CD14-positive monocyte (primary cell): ENCODE measurements around the gene CAPN11. TPM values are rescaled to one million over a fixed set of nuclear protein-coding genes. Genes with fewer than 3 reads are reported as not detected.

ENCODE experiments used
- DNase-seq, 3 donors: peaks; one replicate each; pipeline ENCODE4 v3.0.0-alpha.2; 2011 to 2022
- H2AFZ ChIP-seq: 2 replicates; pipeline ENCODE4 v1.6.0; 2012; ENCODE audit warnings: mild to moderate bottlenecking, low read depth, low read length, inconsistent platforms; ENCODE audit not compliant: insufficient read depth, poor library complexity, severe bottlenecking
- H3K27ac ChIP-seq, 2 donors: 1 replicate in 1 of 2; 2 replicates in 1 of 2; pipeline ENCODE4 v1.5.1; 2012 to 2013; ENCODE audit warnings: low read length in 2 of 2, control low read depth in 1 of 2, inconsistent platforms in 1 of 2, low read depth in 1 of 2, mild to moderate bottlenecking in 1 of 2
- H3K27me3 ChIP-seq, 2 donors: one replicate each; pipeline versions ENCODE4 v1.6.0 to v1.6.1; 2011 to 2013; ENCODE audit warnings: low read length in 2 of 2; ENCODE audit not compliant: control insufficient read depth in 2 of 2, insufficient read depth in 2 of 2
- H3K36me3 ChIP-seq, 2 donors: replicated peaks in 1 of 2; 1 replicate in 1 of 2; 2 replicates in 1 of 2; pipeline versions ENCODE4 v1.5.1 to v1.6.1; 2012 to 2013; ENCODE audit warnings: low read length in 2 of 2, control low read depth in 1 of 2, inconsistent platforms in 1 of 2, mild to moderate bottlenecking in 1 of 2; ENCODE audit not compliant: insufficient read depth in 2 of 2, control insufficient read depth in 1 of 2
- H3K4me1 ChIP-seq, 2 donors: 1 replicate in 1 of 2; 2 replicates in 1 of 2; pipeline versions ENCODE4 v1.5.1 to v1.6.1; 2012 to 2013; ENCODE audit warnings: low read length in 2 of 2, control low read depth in 1 of 2, inconsistent platforms in 1 of 2, mild to moderate bottlenecking in 1 of 2, moderate library complexity in 1 of 2; ENCODE audit not compliant: insufficient read depth in 2 of 2, control insufficient read depth in 1 of 2
- H3K4me2 ChIP-seq: replicated peaks from 2 replicates; pipeline ENCODE3; 2012; ENCODE audit warnings: low read length, moderate library complexity, mild to moderate bottlenecking; ENCODE audit not compliant: poor library complexity, severe bottlenecking; ENCODE audit errors: extremely low read depth
- H3K4me3 ChIP-seq, 3 experiments: fragments of 200-600 bp in 1 of 3; sonication (generic) in 1 of 3; replicated peaks in 1 of 3; 1 replicate in 2 of 3; 2 replicates in 1 of 3; pipeline ENCODE4 v1.5.1; 2011 to 2013; ENCODE audit warnings: low read length in 3 of 3, mild to moderate bottlenecking in 3 of 3, control low read depth in 2 of 3, low read depth in 2 of 3, inconsistent platforms in 1 of 3, moderate library complexity in 1 of 3
- H3K79me2 ChIP-seq: 2 replicates; pipeline ENCODE4 v1.6.0; 2012; ENCODE audit warnings: mild to moderate bottlenecking, control low read depth, inconsistent platforms, low read length, moderate library complexity; ENCODE audit not compliant: insufficient read depth
- H3K9ac ChIP-seq: 2 replicates; pipeline ENCODE4 v1.6.0; 2017; ENCODE audit warnings: low read length, mild to moderate bottlenecking; ENCODE audit not compliant: insufficient read depth, poor library complexity, severe bottlenecking
- H3K9me3 ChIP-seq, 2 donors: replicated peaks in 1 of 2; 1 replicate in 1 of 2; 2 replicates in 1 of 2; pipeline versions ENCODE4 v1.5.1 to v1.6.1; 2012 to 2013; ENCODE audit warnings: low read length in 2 of 2, control low read depth in 1 of 2; ENCODE audit not compliant: control insufficient read depth in 1 of 2, insufficient read depth in 1 of 2
- H4K20me1 ChIP-seq: 2 replicates; pipeline ENCODE4 v1.6.0; 2012; ENCODE audit warnings: mild to moderate bottlenecking, low read length, control low read depth, moderate library complexity; ENCODE audit not compliant: insufficient read depth
- H3K27ac Mint-ChIP-seq, 7 donors: one replicate each; pipeline ENCODE4 v1.8.0; 2020; ENCODE audit warnings: mild to moderate bottlenecking in 7 of 7, mixed read lengths in 7 of 7, moderate library complexity in 6 of 7, inconsistent platforms in 2 of 7
- H3K27me3 Mint-ChIP-seq, 3 donors: one replicate each; pipeline ENCODE4 v1.8.0; 2021 to 2022; ENCODE audit warnings: low read depth in 3 of 3, mild to moderate bottlenecking in 3 of 3, mixed read lengths in 3 of 3, moderate library complexity in 3 of 3, inconsistent platforms in 1 of 3
- H3K36me3 Mint-ChIP-seq, 2 donors: one replicate each; pipeline ENCODE4 v1.8.0; 2020; ENCODE audit warnings: mixed read lengths in 2 of 2, inconsistent platforms in 1 of 2, mild to moderate bottlenecking in 1 of 2
- H3K4me1 Mint-ChIP-seq: one replicate; pipeline ENCODE4 v1.8.0; 2020; ENCODE audit warnings: mild to moderate bottlenecking, mixed read lengths
- H3K4me3 Mint-ChIP-seq, 2 donors: one replicate each; pipeline ENCODE4 v1.8.0; 2020; ENCODE audit warnings: mild to moderate bottlenecking in 2 of 2, mixed read lengths in 2 of 2, moderate library complexity in 1 of 2
- H3K9me3 Mint-ChIP-seq, 7 donors: one replicate each; pipeline ENCODE4 v1.8.0; 2020 to 2022; ENCODE audit warnings: mixed read lengths in 7 of 7, mild to moderate bottlenecking in 6 of 7, moderate library complexity in 6 of 7, inconsistent platforms in 2 of 7
- WGBS: methylation state at CpG from one replicate; pipeline ENCODE4 v1.1.5; 2013; ENCODE audit warnings: missing lambda C conversion rate; ENCODE audit not compliant: insufficient coverage; 5-methylcytosine and 5-hydroxymethylcytosine counted together
- intact Hi-C, 2 donors: fragments of 100-400 bp; cut with micrococcal nuclease; formaldehyde crosslinking; loops; one replicate each; pipeline versions ENCODE4 v1.15.0 to v1.15.1; 2023
- polyA plus RNA-seq, 3 donors: library from polyadenylated mRNA; depleted of rRNA in 1 of 3; unstranded in 2 of 3; stranded (reverse) in 1 of 3; fragments of 300-500 nt in 2 of 3; fragments of >200 nt in 1 of 3; fragmentation: Illumina TruSeq in 2 of 3; gene quantifications; 1 replicate in 2 of 3; 2 replicates in 1 of 3; pipeline ENCODE4 v1.2.3, GENCODE V29; 2012 to 2021
- TF ChIP-seq, protein P1 (sequence below): fragments of 200-600 bp; IDR thresholded peaks from one replicate; pipeline ENCODE4 v1.8.0; 2022; ENCODE audit warnings: antibody characterized with exemption, mild to moderate bottlenecking

CAPN11 gene
- polyA plus RNA-seq, 3 donors: 0.11 TPM; not detected in 2

DNA sequence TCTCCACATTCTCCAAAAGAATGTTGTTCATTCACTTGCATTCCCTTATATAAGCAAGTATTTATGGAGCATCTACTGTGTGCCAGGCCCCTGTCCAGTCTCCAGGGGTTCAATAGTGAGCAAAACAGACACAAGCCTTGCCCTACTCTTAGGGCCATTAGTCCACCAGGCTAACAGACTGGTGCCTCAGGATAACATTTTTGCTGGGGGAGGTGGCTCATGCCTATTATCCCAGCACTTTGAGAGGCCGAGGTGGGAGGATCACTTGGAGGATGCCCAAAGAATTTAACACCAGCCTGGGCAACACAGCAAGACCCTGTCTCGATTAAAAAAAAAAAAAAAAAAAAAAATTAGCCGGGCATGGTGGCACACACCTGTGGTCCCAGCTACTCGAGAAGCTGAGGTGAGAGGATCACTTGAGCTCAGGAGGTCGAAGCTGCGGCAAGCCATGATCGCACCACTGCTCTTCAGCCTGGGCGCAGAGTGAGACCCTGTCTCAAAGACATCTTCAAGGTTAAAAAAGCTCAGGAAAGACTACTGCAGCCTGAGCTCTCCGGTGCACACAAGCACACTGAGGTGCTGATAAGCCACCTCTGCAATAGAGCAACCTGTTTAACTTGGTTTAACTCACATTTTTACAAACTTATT is 19.9 kb downstream of the CAPN11 start:
- no peak overlapping the region for H2AFZ ChIP-seq
- no peak overlapping the region for H3K9ac ChIP-seq
- H4K20me1 ChIP-seq: no peaks in the 10 kb centered on the region
- no peaks in the 10 kb centered on the region for H3K36me3 ChIP-seq
- Mint-ChIP-seq H3K27me3 (peaks cover 6 to 9% (median 6%) of the 10 kb centered on the region in 3 donors), H3K4me3 (no peak overlapping the region), H3K9me3 (peaks cover 0 to 2% (median 0%) of the 10 kb centered on the region in 7 donors), H3K27ac (no peak overlapping the region), H3K36me3 (no peaks in the 10 kb centered on the region), H3K4me1 (peaks cover 14% of the 10 kb centered on the region)
- peaks cover 11 to 13% of the 10 kb centered on the region in 2 donors for H3K4me1 ChIP-seq
- H3K4me3 ChIP-seq: no peak overlapping the region
- no peak for DNase-seq
- H3K27ac ChIP-seq: no peak overlapping the region
- H3K4me2 ChIP-seq: no peak overlapping the region
- H3K79me2 ChIP-seq: no peaks in the 10 kb centered on the region
- intact Hi-C loops: no loop called here
- TF ChIP-seq, protein P1, sequence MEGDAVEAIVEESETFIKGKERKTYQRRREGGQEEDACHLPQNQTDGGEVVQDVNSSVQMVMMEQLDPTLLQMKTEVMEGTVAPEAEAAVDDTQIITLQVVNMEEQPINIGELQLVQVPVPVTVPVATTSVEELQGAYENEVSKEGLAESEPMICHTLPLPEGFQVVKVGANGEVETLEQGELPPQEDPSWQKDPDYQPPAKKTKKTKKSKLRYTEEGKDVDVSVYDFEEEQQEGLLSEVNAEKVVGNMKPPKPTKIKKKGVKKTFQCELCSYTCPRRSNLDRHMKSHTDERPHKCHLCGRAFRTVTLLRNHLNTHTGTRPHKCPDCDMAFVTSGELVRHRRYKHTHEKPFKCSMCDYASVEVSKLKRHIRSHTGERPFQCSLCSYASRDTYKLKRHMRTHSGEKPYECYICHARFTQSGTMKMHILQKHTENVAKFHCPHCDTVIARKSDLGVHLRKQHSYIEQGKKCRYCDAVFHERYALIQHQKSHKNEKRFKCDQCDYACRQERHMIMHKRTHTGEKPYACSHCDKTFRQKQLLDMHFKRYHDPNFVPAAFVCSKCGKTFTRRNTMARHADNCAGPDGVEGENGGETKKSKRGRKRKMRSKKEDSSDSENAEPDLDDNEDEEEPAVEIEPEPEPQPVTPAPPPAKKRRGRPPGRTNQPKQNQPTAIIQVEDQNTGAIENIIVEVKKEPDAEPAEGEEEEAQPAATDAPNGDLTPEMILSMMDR: no peak
- 97% methylated on average over 8 of the region's 9 CpGs for WGBS
- H3K27me3 ChIP-seq: no peaks in the 10 kb centered on the region
- no peaks in the 10 kb centered on the region for H3K9me3 ChIP-seq

- Mint-ChIP-seq H3K9me3 (peaks cover 0 to 2% (median 0%) of the 10 kb centered on the region in 7 donors), H3K4me3 (no peak overlapping the region), H3K36me3 (no peaks in the 10 kb centered on the region), H3K27me3 (peaks cover 6 to 9% (median 6%) of the 10 kb centered on the region in 3 donors), H3K4me1 (peaks cover 14% of the 10 kb centered on the region), H3K27ac (no peak overlapping the region)
- no peak for DNase-seq
- TF ChIP-seq, protein P1: no peak
- Histone ChIP-seq H4K20me1 (no peaks in the 10 kb centered on the region), H3K27me3 (no peaks in the 10 kb centered on the region), H3K4me3 (no peak overlapping the region), H3K9ac (no peak overlapping the region), H2AFZ (no peak overlapping the region), H3K27ac (no peak overlapping the region), H3K79me2 (no peaks in the 10 kb centered on the region), H3K4me2 (no peak overlapping the region), H3K4me1 (peaks cover 11 to 13% of the 10 kb centered on the region in 2 donors), H3K9me3 (no peaks in the 10 kb centered on the region), H3K36me3 (no peaks in the 10 kb centered on the region)
- intact Hi-C loops: no loop called here
- 88% methylated on average over 2 of the region's 4 CpGs for WGBS
Observed at GRCh38 chr6:44179072-44179536, 20.5 kb downstream of the CAPN11 start.
